ENCODE data around the gene CD177. TPM values are rescaled to one million over a fixed set of nuclear protein-coding genes. Genes with fewer than 3 reads are reported as not detected.

CD177 gene
- total RNA-seq, 2 donors from 2014 or later: 3.0 to 6.0 TPM

- Histone ChIP-seq H3K27ac (ENCODE audit: low read depth, low read length) (no peak overlapping the region), H3K9me3 (ENCODE audit: control insufficient read depth, low read length) (peaks cover 19% of the 10 kb centered on the region), H3K4me1 (ENCODE audit: control insufficient read depth, insufficient read depth, low read length) (no peaks in the 10 kb centered on the region), H3K4me3 (ENCODE audit: low read length) (no peak overlapping the region), H3K27me3 (ENCODE audit: control insufficient read depth, insufficient read depth, low read length, poor library complexity, severe bottlenecking) (no peaks in the 10 kb centered on the region), H3K9ac (ENCODE audit: extremely low read depth, low read length, poor library complexity, severe bottlenecking) (no peak overlapping the region), H3K36me3 (ENCODE audit: control insufficient read depth, insufficient read depth, low read length) (no peaks in the 10 kb centered on the region)
- no peak for TF ChIP-seq CTCF (conservative IDR thresholded peaks at IDR 0.05)
- no peak overlapping the region for H3K4me3 Mint-ChIP-seq
- peaks cover 95% of the 10 kb centered on the region for H3K9me3 Mint-ChIP-seq
- H3K4me1 Mint-ChIP-seq: no peaks in the 10 kb centered on the region
- H3K36me3 Mint-ChIP-seq (ENCODE audit: low read depth): no peaks in the 10 kb centered on the region
- no peak overlapping the region for H3K27ac Mint-ChIP-seq
- 90 to 92% methylated on average over 5 to 6 of the region's 6 CpGs for WGBS, 2 experiments (ENCODE audit: insufficient coverage in 1 of 2, insufficient read length in 1 of 2)
- no peak for DNase-seq
- no peaks in the 10 kb centered on the region for H3K27me3 Mint-ChIP-seq (ENCODE audit: insufficient read depth)
Observed at GRCh38 chr19:43311256-43311655, 42.2 kb upstream of the CD177 start.

GRCh38 chr19:43311706-43312105 lies 41.8 kb upstream of the CD177 start:
- Mint-ChIP-seq H3K27me3 (ENCODE audit: insufficient read depth) (peaks cover 3% of the 10 kb centered on the region), H3K4me3 (no peak overlapping the region)
- 78 to 89% methylated on average over 1 to 2 of the region's 2 CpGs for WGBS, 2 experiments (ENCODE audit: insufficient coverage in 1 of 2, insufficient read length in 1 of 2)

DNA sequence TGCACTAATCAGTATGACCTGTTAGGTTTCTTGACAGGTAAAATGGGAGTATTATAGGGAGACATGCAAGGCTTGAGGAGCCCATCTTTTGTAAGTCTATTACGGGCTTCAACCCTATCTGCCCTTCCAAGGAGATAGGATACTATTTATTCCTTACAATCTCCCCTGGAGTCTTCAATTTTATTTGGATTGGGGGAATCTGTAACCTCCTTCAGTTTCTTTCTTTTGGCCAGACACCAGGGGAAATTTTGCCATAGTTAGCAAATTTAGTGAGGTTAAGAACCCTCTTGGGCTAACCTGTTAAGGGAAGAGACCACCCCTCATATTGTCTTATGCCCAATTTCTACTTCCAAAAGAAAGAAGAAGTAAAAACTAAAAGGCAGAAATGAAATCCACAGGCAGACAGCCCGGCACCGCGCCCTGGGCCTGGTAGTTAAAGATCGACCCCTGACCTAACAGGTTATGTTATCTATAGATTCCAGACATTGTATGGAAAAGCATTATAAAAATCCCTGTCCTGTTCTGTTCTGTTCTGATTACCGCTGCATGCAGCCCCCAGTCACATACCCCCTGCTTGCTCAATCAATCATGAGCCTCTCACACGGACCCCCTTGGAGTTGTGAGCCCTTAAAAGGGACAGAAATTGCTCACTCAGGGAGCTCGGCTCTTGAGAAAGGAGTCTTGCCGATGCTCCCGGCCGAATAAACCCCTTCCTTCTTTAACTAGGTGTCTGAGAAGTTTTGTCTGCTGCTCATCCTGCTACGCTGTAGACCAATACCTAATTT lies 39.6 kb upstream of the CD177 start:
- DNase-seq: no peak
- no peak overlapping the region for H3K9ac ChIP-seq (ENCODE audit: extremely low read depth, low read length, poor library complexity, severe bottlenecking)
- Mint-ChIP-seq H3K4me1 (no peaks in the 10 kb centered on the region), H3K27me3 (ENCODE audit: insufficient read depth) (peaks cover 3% of the 10 kb centered on the region), H3K36me3 (ENCODE audit: low read depth) (no peaks in the 10 kb centered on the region), H3K4me3 (no peak overlapping the region), H3K9me3 (peaks cover 92% of the 10 kb centered on the region), H3K27ac (no peak overlapping the region)
- no peaks in the 10 kb centered on the region for H3K4me1 ChIP-seq (ENCODE audit: control insufficient read depth, insufficient read depth, low read length)
- peaks cover 39% of the 10 kb centered on the region for H3K9me3 ChIP-seq (ENCODE audit: control insufficient read depth, low read length)
- H3K4me3 ChIP-seq (ENCODE audit: low read length): no peak overlapping the region
- no peak for TF ChIP-seq CTCF (conservative IDR thresholded peaks at IDR 0.05)
- H3K27ac ChIP-seq (ENCODE audit: low read depth, low read length): no peak overlapping the region
- WGBS, 2 experiments (ENCODE audit: insufficient coverage in 1 of 2, insufficient read length in 1 of 2): 78 to 81% methylated on average over 2 to 12 of the region's 12 CpGs
- no peaks in the 10 kb centered on the region for H3K36me3 ChIP-seq (ENCODE audit: control insufficient read depth, insufficient read depth, low read length)
- no peaks in the 10 kb centered on the region for H3K27me3 ChIP-seq (ENCODE audit: control insufficient read depth, insufficient read depth, low read length, poor library complexity, severe bottlenecking)

More at GRCh38 chr19:43311706-43312105, 41.8 kb upstream of the CD177 start:
- H3K36me3 ChIP-seq (ENCODE audit: control insufficient read depth, insufficient read depth, low read length): no peaks in the 10 kb centered on the region
- peaks cover 23% of the 10 kb centered on the region for H3K9me3 ChIP-seq (ENCODE audit: control insufficient read depth, low read length)
- H3K4me1 Mint-ChIP-seq: no peaks in the 10 kb centered on the region
- TF ChIP-seq CTCF (conservative IDR thresholded peaks at IDR 0.05): no peak
- no peak overlapping the region for H3K9ac ChIP-seq (ENCODE audit: extremely low read depth, low read length, poor library complexity, severe bottlenecking)
- no peak overlapping the region for H3K4me3 ChIP-seq (ENCODE audit: low read length)
- H3K27ac Mint-ChIP-seq: no peak overlapping the region
- H3K27me3 ChIP-seq (ENCODE audit: control insufficient read depth, insufficient read depth, low read length, poor library complexity, severe bottlenecking): no peaks in the 10 kb centered on the region
- peaks cover 95% of the 10 kb centered on the region for H3K9me3 Mint-ChIP-seq
- no peaks in the 10 kb centered on the region for H3K4me1 ChIP-seq (ENCODE audit: control insufficient read depth, insufficient read depth, low read length)
- no peak overlapping the region for H3K27ac ChIP-seq (ENCODE audit: low read depth, low read length)
- H3K36me3 Mint-ChIP-seq (ENCODE audit: low read depth): no peaks in the 10 kb centered on the region
- no peak for DNase-seq
